A673 (cell line): ENCODE data around the gene ERG. TPM values are rescaled to one million over a fixed set of nuclear protein-coding genes. Genes with fewer than 3 reads are reported as not detected.

Experiments
- BruUV-seq: library from RNA; stranded (reverse); fragments of 400-500 nt; replicated peaks from 2 replicates; lab custom pipeline; 2021; lab: Mats Ljungman, UMichigan
- CTCF ChIA-PET: fragments of 300-600 bp; sonication (Branson Sonifier 250); formaldehyde crosslinking; loops from one replicate; lab custom pipeline; 2022; ENCODE audit warnings: antibody characterized with exemption; lab: Charles Lee
- POLR2A ChIA-PET: fragments of 300-600 bp; sonication (Branson Sonifier 250); formaldehyde crosslinking; loops from one replicate; lab custom pipeline; 2022; ENCODE audit warnings: antibody characterized with exemption; ENCODE audit not compliant: low non-redundant PET; lab: Charles Lee
- DNase-seq: peaks from one replicate; pipeline ENCODE4 v3.0.0-alpha.2; 2015; ENCODE audit warnings: low spot score
- H3K27ac ChIP-seq: fragments of 200-600 bp; sonication (generic); 2 replicates; pipeline ENCODE4 v1.5.1; 2016; ENCODE audit warnings: mixed run types, low read depth, mild to moderate bottlenecking, mixed read lengths, antibody characterized with exemption, low read length; ENCODE audit not compliant: poor library complexity, severe bottlenecking
- H3K27me3 ChIP-seq: fragments of 200-600 bp; sonication (generic); replicated peaks from 2 replicates; pipeline ENCODE4 v1.6.1; 2017; ENCODE audit warnings: mixed run types, low read depth, mild to moderate bottlenecking, mixed read lengths, antibody characterized with exemption, low read length; ENCODE audit not compliant: insufficient read depth, poor library complexity
- H3K36me3 ChIP-seq: fragments of 200-600 bp; sonication (generic); 2 replicates; pipeline ENCODE4 v1.6.1; 2016; ENCODE audit warnings: mixed run types, mild to moderate bottlenecking, mixed read lengths, antibody characterized with exemption, low read length; ENCODE audit not compliant: insufficient read depth, poor library complexity, severe bottlenecking
- H3K4me1 ChIP-seq: fragments of 200-600 bp; sonication (generic); 2 replicates; pipeline ENCODE4 v1.6.1; 2017; ENCODE audit warnings: mixed run types, mild to moderate bottlenecking, mixed read lengths, antibody characterized with exemption, low read length; ENCODE audit not compliant: insufficient read depth, poor library complexity, severe bottlenecking
- H3K4me3 ChIP-seq: fragments of 200-600 bp; sonication (generic); 2 replicates; pipeline ENCODE4 v1.5.1; 2016; ENCODE audit warnings: low read depth, mixed run types, mild to moderate bottlenecking, mixed read lengths, low read length; ENCODE audit not compliant: poor library complexity, severe bottlenecking
- H3K9me3 ChIP-seq: fragments of 200-600 bp; sonication (generic); 2 replicates; pipeline ENCODE4 v1.6.1; 2016; ENCODE audit warnings: mixed run types, low read depth, mild to moderate bottlenecking, mixed read lengths, antibody characterized with exemption, low read length; ENCODE audit not compliant: poor library complexity, severe bottlenecking
- EZH2 ChIP-seq: fragments of 200-600 bp; sonication (generic); IDR thresholded peaks from 2 replicates; pipeline ENCODE4 v1.6.1; 2017; ENCODE audit warnings: borderline replicate concordance, low read depth, mild to moderate bottlenecking, mixed read lengths, antibody characterized with exemption, low read length; ENCODE audit not compliant: poor library complexity, severe bottlenecking
- intact Hi-C: fragments of 100-400 bp; cut with micrococcal nuclease; formaldehyde crosslinking; loops from one replicate; pipeline ENCODE4 v1.10.0; 2022; ENCODE audit not compliant: unreplicated experiment
- total RNA-seq: library from RNA; stranded (reverse); gene quantifications from 2 replicates; pipeline ENCODE4 v1.2.3, GENCODE V29; 2021
- TF ChIP-seq, protein P1 (sequence below): fragments of 300-800, 200-600 bp; sonication (generic); conservative IDR thresholded peaks from 2 replicates; pipeline ENCODE4 v1.5.1; 2017; ENCODE audit warnings: low read depth, mild to moderate bottlenecking, antibody characterized with exemption, low read length, moderate library complexity, mixed read lengths

ERG gene
- total RNA-seq, 1 experiment from 2014 or later = not detected

DNA sequence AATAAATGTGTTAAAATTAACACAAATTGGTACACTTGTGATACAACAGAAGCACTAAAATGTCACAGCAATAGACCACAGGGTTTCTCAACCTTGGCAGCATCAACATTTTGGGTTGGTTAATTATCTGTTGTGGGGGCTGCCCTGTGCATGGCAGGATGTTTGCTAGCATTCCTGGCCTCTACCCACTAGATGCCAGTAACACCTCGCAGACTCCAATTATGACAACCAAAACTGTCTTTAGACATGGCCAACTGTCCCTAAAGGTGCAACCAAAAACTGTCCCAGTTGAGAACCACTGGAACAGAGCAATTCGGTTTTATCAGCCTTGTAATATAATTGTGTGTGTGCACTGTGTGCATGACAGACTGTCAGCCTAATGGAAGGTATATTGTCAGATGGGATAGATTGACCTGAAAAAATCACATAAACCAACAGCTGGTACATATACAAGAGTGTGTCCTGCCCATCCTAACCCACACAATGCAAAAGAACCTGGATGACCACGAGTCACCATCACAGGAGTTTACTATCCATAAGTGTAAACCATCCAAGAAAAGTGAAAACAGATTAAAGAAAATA lies 13.5 kb upstream of the ERG start:
- Histone ChIP-seq H3K9me3 (no peaks in the 10 kb centered on the region), H3K36me3 (no peaks in the 10 kb centered on the region), H3K4me3 (no peak overlapping the region), H3K27ac (no peak overlapping the region), H3K4me1 (no peaks in the 10 kb centered on the region), H3K27me3 (peaks cover 11% of the 10 kb centered on the region)
- no peak for TF ChIP-seq EZH2
- ChIA-PET CTCF (no interaction called here), POLR2A (no interaction called here)
- no TSS peak for BruUV-seq
- no peak for DNase-seq
- intact Hi-C loops = no loop called here

DNA sequence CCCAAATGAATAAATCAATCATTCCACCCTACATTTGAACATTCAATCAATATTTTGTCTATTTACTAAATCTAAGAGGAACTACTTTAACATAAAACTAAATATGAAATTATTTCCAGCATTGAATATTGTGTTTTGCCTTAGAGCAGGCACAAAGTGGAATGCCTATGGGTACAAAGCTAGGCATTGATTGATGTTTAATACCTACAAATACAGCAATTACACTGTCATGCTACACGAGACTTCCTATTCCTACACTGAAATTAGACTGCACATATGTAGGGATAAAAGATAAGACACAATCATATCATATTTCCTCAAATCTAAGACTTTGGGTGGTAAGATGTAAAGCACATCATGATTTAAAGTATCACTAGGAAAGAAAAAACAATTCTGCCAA lies 12.9 kb upstream of the ERG start:
- CTCF ChIA-PET = no interaction called here
- H3K36me3 ChIP-seq = no peaks in the 10 kb centered on the region
- no TSS peak for BruUV-seq

DNA sequence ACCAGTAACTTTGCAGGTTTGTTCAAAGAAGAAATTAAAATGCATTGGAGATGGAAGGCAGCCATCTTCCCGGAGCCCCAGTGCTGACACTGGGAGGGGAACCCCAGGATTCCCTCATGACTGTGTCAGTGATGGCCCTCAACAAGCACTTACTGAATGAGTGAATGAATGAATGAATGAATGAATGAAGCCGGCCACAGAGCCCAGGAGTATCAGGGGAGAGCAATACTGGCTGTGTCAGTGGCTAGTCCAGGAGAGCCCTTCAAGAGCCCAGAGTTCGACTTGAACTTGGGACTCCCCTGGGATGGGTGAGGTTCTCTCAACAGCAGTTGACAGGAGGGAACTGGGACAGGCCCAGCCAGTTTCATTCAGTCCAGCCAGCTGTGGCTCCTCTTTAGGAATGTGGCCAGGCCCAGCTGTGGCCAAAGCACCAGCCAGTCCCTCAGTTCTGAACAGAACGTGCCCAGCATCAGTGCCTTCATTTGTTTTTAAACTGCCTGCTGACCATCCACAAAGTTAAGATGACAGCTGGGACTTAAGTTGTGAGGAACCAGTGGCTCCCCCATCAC lies 9.2 kb upstream of the ERG start:
- Histone ChIP-seq H3K4me3 (no peak overlapping the region), H3K4me1 (no peaks in the 10 kb centered on the region), H3K27ac (no peak overlapping the region), H3K36me3 (no peaks in the 10 kb centered on the region), H3K27me3 (peaks cover 9% of the 10 kb centered on the region), H3K9me3 (no peaks in the 10 kb centered on the region)
- no peak for TF ChIP-seq EZH2
- TF ChIP-seq, protein P1, sequence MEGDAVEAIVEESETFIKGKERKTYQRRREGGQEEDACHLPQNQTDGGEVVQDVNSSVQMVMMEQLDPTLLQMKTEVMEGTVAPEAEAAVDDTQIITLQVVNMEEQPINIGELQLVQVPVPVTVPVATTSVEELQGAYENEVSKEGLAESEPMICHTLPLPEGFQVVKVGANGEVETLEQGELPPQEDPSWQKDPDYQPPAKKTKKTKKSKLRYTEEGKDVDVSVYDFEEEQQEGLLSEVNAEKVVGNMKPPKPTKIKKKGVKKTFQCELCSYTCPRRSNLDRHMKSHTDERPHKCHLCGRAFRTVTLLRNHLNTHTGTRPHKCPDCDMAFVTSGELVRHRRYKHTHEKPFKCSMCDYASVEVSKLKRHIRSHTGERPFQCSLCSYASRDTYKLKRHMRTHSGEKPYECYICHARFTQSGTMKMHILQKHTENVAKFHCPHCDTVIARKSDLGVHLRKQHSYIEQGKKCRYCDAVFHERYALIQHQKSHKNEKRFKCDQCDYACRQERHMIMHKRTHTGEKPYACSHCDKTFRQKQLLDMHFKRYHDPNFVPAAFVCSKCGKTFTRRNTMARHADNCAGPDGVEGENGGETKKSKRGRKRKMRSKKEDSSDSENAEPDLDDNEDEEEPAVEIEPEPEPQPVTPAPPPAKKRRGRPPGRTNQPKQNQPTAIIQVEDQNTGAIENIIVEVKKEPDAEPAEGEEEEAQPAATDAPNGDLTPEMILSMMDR = no peak
- BruUV-seq = no TSS peak
- intact Hi-C loops = loop anchor here (10.0 kb wide), 1 partner anchor 207 kb away; no protein-coding TSS in a partner anchor
- POLR2A ChIA-PET = no interaction called here
- no peak for DNase-seq
- CTCF ChIA-PET = no interaction called here

More for the DNA sequence above, 12.9 kb upstream of the ERG start:
- DNase-seq = no peak
- intact Hi-C loops = no loop called here
- POLR2A ChIA-PET = no interaction called here
- Histone ChIP-seq H3K4me1 (no peaks in the 10 kb centered on the region), H3K27ac (no peak overlapping the region), H3K27me3 (peaks cover 11% of the 10 kb centered on the region), H3K4me3 (no peak overlapping the region), H3K9me3 (no peaks in the 10 kb centered on the region)
- TF ChIP-seq, protein P1 = no peak
- TF ChIP-seq EZH2 = no peak
